ENCODE results near the gene INTS4.
"Not testable (repeated sequence)": the region's sequence is repeated elsewhere in the genome, so short reads cannot be mapped to it uniquely, and the experiment has no call there.

Gene INTS4

DNA sequence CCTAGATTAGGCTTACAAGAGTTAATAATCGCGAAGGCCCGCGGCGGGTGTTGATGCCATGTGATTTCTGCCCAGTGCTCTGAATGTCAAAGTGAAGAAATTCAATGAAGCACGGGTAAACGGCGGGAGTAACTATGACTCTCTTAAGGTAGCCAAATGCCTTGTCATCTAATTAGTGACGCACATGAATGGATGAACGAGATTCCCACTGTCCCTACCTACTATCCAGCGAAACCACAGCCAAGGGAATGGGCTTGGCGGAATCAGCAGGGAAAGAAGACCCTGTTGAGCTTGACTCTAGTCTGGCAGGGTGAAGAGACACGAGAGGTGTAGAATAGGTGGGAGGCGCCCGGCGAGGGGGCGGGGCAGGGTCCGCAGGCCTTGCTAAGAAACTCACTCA, 108.1 kb downstream of the INTS4 start:
- H3K9me3 ChIP-seq (ENCODE audit: control insufficient read depth in 5 of 5, low read length in 5 of 5): no peaks in the 10 kb centered on the region
- H3K27me3 ChIP-seq (ENCODE audit: control insufficient read depth in 5 of 5, insufficient read depth in 4 of 5, low read length in 5 of 5): no peaks in the 10 kb centered on the region
- H3K9ac ChIP-seq (ENCODE audit: low read length in 5 of 5): no peak overlapping the region
- H3K36me3 ChIP-seq (ENCODE audit: control insufficient read depth in 5 of 5, insufficient read depth in 5 of 5, low read length in 5 of 5): peaks cover 5 to 53% (median 33%) of the 10 kb centered on the region in 5 donors
- H3K27ac ChIP-seq (ENCODE audit: low read depth, low read length): no peak overlapping the region
- H3K4me3 ChIP-seq (ENCODE audit: low read depth in 1 of 5, low read length in 5 of 5): no peak overlapping the region
- peaks cover 0 to 7% (median 0%) of the 10 kb centered on the region in 5 donors for H3K4me1 ChIP-seq (ENCODE audit: control insufficient read depth in 5 of 5, insufficient read depth in 5 of 5, low read length in 5 of 5)

DNA sequence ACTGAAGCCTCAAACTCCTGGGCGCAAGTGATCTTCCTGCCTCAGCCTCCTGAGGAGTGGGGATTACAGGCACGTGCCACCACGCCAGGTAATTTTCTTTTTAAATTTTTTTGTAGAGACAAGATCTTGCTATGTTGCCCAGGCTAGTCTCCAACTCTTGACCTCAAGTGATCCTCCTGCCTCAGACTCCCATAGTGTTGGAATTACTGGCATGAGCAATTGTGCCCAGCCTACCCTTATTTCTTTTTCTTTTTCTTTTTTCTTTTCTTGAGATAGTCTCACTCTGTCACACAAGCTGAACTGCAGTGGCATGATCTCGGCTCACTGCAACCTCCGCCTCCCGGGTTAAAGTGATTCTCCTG, 109.7 kb downstream of the INTS4 start:
- Histone ChIP-seq H3K27me3 (ENCODE audit: control insufficient read depth in 5 of 5, insufficient read depth in 4 of 5, low read length in 5 of 5) (no peaks in the 10 kb centered on the region), H3K4me1 (ENCODE audit: control insufficient read depth in 5 of 5, insufficient read depth in 5 of 5, low read length in 5 of 5) (peaks cover 0 to 7% (median 0%) of the 10 kb centered on the region in 5 donors), H3K36me3 (ENCODE audit: control insufficient read depth in 5 of 5, insufficient read depth in 5 of 5, low read length in 5 of 5) (peaks cover 4 to 53% (median 32%) of the 10 kb centered on the region in 5 donors), H3K9me3 (ENCODE audit: control insufficient read depth in 5 of 5, low read length in 5 of 5) (no peaks in the 10 kb centered on the region), H3K9ac (ENCODE audit: low read length in 5 of 5) (no peak overlapping the region), H3K27ac (ENCODE audit: low read depth, low read length) (no peak overlapping the region), H3K4me3 (ENCODE audit: low read depth in 1 of 5, low read length in 5 of 5) (no peak overlapping the region)

DNA sequence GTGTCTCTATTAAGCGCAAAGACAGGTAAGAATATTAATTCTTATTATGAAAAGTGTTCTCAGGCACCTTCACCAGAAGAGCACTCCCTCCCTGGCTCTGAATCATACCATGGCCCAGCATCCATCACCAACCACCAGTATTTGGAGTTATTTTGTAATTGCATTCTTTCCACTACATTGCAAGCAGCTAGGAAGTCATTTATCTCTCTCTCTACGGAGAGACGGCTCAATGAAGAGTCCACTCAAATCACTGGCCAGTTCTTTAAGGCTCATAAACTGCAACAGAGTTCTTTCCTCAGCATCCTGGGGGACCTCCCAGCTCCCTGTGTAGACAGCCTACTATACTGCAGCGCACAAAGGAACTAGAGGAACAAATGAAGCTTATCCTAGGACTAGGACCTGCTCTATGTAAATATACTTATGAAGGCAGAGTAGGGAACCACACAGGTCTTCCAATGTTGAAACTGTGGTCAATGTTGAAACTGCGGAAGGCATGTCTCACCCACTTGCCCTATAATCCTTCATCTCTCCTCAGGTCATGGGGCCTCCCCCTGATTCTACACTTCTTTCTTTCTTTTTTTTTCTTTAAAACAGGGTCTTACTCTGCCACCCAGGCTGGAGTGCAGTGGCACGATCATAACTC, 110.2 kb downstream of the INTS4 start:
- peaks cover 0 to 7% (median 2%) of the 10 kb centered on the region in 5 donors for H3K4me1 ChIP-seq (ENCODE audit: control insufficient read depth in 5 of 5, insufficient read depth in 5 of 5, low read length in 5 of 5)
- H3K9ac ChIP-seq (ENCODE audit: low read length in 5 of 5): no peak overlapping the region
- H3K36me3 ChIP-seq (ENCODE audit: control insufficient read depth in 5 of 5, insufficient read depth in 5 of 5, low read length in 5 of 5): peaks cover 3 to 51% (median 34%) of the 10 kb centered on the region in 5 donors
- no peak overlapping the region for H3K27ac ChIP-seq (ENCODE audit: low read depth, low read length)
- no peak overlapping the region for H3K4me3 ChIP-seq (ENCODE audit: low read depth in 1 of 5, low read length in 5 of 5)
- H3K27me3 ChIP-seq (ENCODE audit: control insufficient read depth in 5 of 5, insufficient read depth in 4 of 5, low read length in 5 of 5): no peaks in the 10 kb centered on the region
- H3K9me3 ChIP-seq (ENCODE audit: control insufficient read depth in 5 of 5, low read length in 5 of 5): no peaks in the 10 kb centered on the region

- Histone ChIP-seq H3K27me3 (ENCODE audit: control insufficient read depth in 5 of 5, insufficient read depth in 4 of 5, low read length in 5 of 5) (no peaks in the 10 kb centered on the region), H3K4me3 (ENCODE audit: low read depth in 1 of 5, low read length in 5 of 5) (no peak overlapping the region), H3K4me1 (ENCODE audit: control insufficient read depth in 5 of 5, insufficient read depth in 5 of 5, low read length in 5 of 5) (peaks cover 0 to 10% (median 7%) of the 10 kb centered on the region in 5 donors), H3K36me3 (ENCODE audit: control insufficient read depth in 5 of 5, insufficient read depth in 5 of 5, low read length in 5 of 5) (peaks cover 3 to 57% (median 38%) of the 10 kb centered on the region in 5 donors), H3K9ac (ENCODE audit: low read length in 5 of 5) (no peak overlapping the region), H3K9me3 (ENCODE audit: control insufficient read depth in 5 of 5, low read length in 5 of 5) (no peaks in the 10 kb centered on the region), H3K27ac (ENCODE audit: low read depth, low read length) (no peak overlapping the region)
Observed at GRCh38 chr11:77883775-77884174, 110.7 kb downstream of the INTS4 start.

- Histone ChIP-seq H3K27ac (ENCODE audit: low read depth, low read length) (no peak overlapping the region), H3K27me3 (ENCODE audit: control insufficient read depth in 5 of 5, insufficient read depth in 4 of 5, low read length in 5 of 5) (no peaks in the 10 kb centered on the region), H3K4me1 (ENCODE audit: control insufficient read depth in 5 of 5, insufficient read depth in 5 of 5, low read length in 5 of 5) (peaks cover 0 to 13% (median 10%) of the 10 kb centered on the region in 5 donors), H3K9me3 (ENCODE audit: control insufficient read depth in 5 of 5, low read length in 5 of 5) (no peaks in the 10 kb centered on the region), H3K4me3 (ENCODE audit: low read depth in 1 of 5, low read length in 5 of 5) (no peak overlapping the region), H3K36me3 (ENCODE audit: control insufficient read depth in 5 of 5, insufficient read depth in 5 of 5, low read length in 5 of 5) (peaks cover 6 to 68% (median 46%) of the 10 kb centered on the region in 5 donors), H3K9ac (ENCODE audit: low read length in 5 of 5) (no peak overlapping the region)
Observed at GRCh38 chr11:77882396-77882795, 112.1 kb downstream of the INTS4 start.

GRCh38 chr11:77879218-77879617, 115.2 kb downstream of the INTS4 start:
- no peak overlapping the region for H3K9ac ChIP-seq (ENCODE audit: low read length in 5 of 5)
- peaks cover 18 to 78% (median 61%) of the 10 kb centered on the region in 5 donors for H3K36me3 ChIP-seq (ENCODE audit: control insufficient read depth in 5 of 5, insufficient read depth in 5 of 5, low read length in 5 of 5)
- no peak overlapping the region for H3K4me3 ChIP-seq (ENCODE audit: low read depth in 1 of 5, low read length in 5 of 5)
- no peaks in the 10 kb centered on the region for H3K9me3 ChIP-seq (ENCODE audit: control insufficient read depth in 5 of 5, low read length in 5 of 5)
- no peak overlapping the region for H3K27ac ChIP-seq (ENCODE audit: low read depth, low read length)
- H3K4me1 ChIP-seq (ENCODE audit: control insufficient read depth in 5 of 5, insufficient read depth in 5 of 5, low read length in 5 of 5): peaks cover 0 to 13% (median 10%) of the 10 kb centered on the region in 5 donors
- H3K27me3 ChIP-seq (ENCODE audit: control insufficient read depth in 5 of 5, insufficient read depth in 4 of 5, low read length in 5 of 5): no peaks in the 10 kb centered on the region

DNA sequence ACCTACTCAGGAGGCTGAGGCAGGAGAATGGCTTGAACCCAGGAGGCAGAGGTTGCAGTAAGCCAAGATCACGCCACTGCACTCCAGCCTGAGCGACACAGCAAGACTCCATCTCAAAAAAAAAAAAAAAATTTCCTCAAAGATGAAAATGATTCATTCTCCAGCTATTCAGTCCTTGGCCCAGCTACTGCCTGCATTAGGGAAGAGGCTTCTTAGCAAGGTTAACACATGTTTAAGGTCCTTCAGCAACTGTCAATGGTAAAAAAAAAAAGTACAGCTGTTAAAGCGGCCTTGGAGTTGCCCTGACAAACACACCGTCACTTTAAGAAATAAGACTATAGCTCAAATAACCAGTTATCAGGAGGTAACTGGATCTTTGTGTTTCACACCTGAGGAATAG, 116.2 kb downstream of the INTS4 start:
- H3K27ac ChIP-seq (ENCODE audit: low read depth, low read length); H3K4me3 ChIP-seq (ENCODE audit: low read depth in 1 of 5, low read length in 5 of 5); H3K9ac ChIP-seq (ENCODE audit: low read length in 5 of 5); H3K27me3 ChIP-seq (ENCODE audit: control insufficient read depth in 5 of 5, insufficient read depth in 4 of 5, low read length in 5 of 5); H3K9me3 ChIP-seq (ENCODE audit: control insufficient read depth in 5 of 5, low read length in 5 of 5): not testable (repeated sequence)
- H3K4me1 ChIP-seq (ENCODE audit: control insufficient read depth in 5 of 5, insufficient read depth in 5 of 5, low read length in 5 of 5): peaks cover 0 to 13% (median 10%) of the 10 kb centered on the region in 5 donors
- peaks cover 25 to 74% (median 56%) of the 10 kb centered on the region in 5 donors for H3K36me3 ChIP-seq (ENCODE audit: control insufficient read depth in 5 of 5, insufficient read depth in 5 of 5, low read length in 5 of 5)

GRCh38 chr11:77876045-77876444, 118.4 kb downstream of the INTS4 start:
- H3K36me3 ChIP-seq (ENCODE audit: control insufficient read depth in 5 of 5, insufficient read depth in 5 of 5, low read length in 5 of 5): peaks cover 35 to 78% (median 66%) of the 10 kb centered on the region in 5 donors

GRCh38 chr11:77874206-77874605, 120.3 kb downstream of the INTS4 start:
- Histone ChIP-seq H3K27ac (ENCODE audit: low read depth, low read length) (no peak overlapping the region), H3K4me1 (ENCODE audit: control insufficient read depth in 5 of 5, insufficient read depth in 5 of 5, low read length in 5 of 5) (peaks cover 0 to 10% (median 2%) of the 10 kb centered on the region in 5 donors), H3K4me3 (ENCODE audit: low read depth in 1 of 5, low read length in 5 of 5) (no peak overlapping the region), H3K9me3 (ENCODE audit: control insufficient read depth in 5 of 5, low read length in 5 of 5) (no peaks in the 10 kb centered on the region), H3K9ac (ENCODE audit: low read length in 5 of 5) (no peak overlapping the region), H3K27me3 (ENCODE audit: control insufficient read depth in 5 of 5, insufficient read depth in 4 of 5, low read length in 5 of 5) (no peaks in the 10 kb centered on the region), H3K36me3 (ENCODE audit: control insufficient read depth in 5 of 5, insufficient read depth in 5 of 5, low read length in 5 of 5) (peaks cover 41 to 77% (median 62%) of the 10 kb centered on the region in 5 donors)

More at GRCh38 chr11:77876045-77876444, 118.4 kb downstream of the INTS4 start:
- H3K9me3 ChIP-seq (ENCODE audit: control insufficient read depth in 5 of 5, low read length in 5 of 5): no peaks in the 10 kb centered on the region
- H3K4me3 ChIP-seq (ENCODE audit: low read depth in 1 of 5, low read length in 5 of 5): no peak overlapping the region
- H3K9ac ChIP-seq (ENCODE audit: low read length in 5 of 5): no peak overlapping the region
- no peaks in the 10 kb centered on the region for H3K27me3 ChIP-seq (ENCODE audit: control insufficient read depth in 5 of 5, insufficient read depth in 4 of 5, low read length in 5 of 5)
- peaks cover 0 to 13% (median 3%) of the 10 kb centered on the region in 5 donors for H3K4me1 ChIP-seq (ENCODE audit: control insufficient read depth in 5 of 5, insufficient read depth in 5 of 5, low read length in 5 of 5)
- H3K27ac ChIP-seq (ENCODE audit: low read depth, low read length): no peak overlapping the region

DNA sequence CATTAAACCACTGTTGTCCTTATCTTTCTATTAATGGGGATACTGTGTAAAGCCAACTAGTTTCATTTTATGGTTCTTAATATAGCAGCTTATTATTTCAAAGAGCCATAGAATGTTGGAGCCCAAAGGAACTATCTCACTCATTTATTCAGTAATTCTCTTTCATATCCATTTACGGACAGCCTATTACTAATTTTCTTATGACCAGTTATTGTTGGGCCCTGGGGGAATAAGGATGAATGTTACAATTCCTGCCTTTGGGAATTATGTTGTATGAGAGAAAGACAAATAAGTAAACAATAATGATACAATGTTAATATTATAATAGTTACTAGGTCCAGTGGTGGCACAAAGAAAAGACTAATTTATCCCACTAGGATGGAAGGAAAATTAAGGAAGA, 121.1 kb downstream of the INTS4 start:
- no peak overlapping the region for H3K9ac ChIP-seq (ENCODE audit: low read length in 5 of 5)
- H3K27me3 ChIP-seq (ENCODE audit: control insufficient read depth in 5 of 5, insufficient read depth in 4 of 5, low read length in 5 of 5): no peaks in the 10 kb centered on the region
- H3K36me3 ChIP-seq (ENCODE audit: control insufficient read depth in 5 of 5, insufficient read depth in 5 of 5, low read length in 5 of 5): peaks cover 43 to 76% (median 55%) of the 10 kb centered on the region in 5 donors
- no peak overlapping the region for H3K27ac ChIP-seq (ENCODE audit: low read depth, low read length)
- H3K4me1 ChIP-seq (ENCODE audit: control insufficient read depth in 5 of 5, insufficient read depth in 5 of 5, low read length in 5 of 5): peaks cover 0 to 1% (median 0%) of the 10 kb centered on the region in 5 donors
- H3K4me3 ChIP-seq (ENCODE audit: low read depth in 1 of 5, low read length in 5 of 5): no peak overlapping the region
- H3K9me3 ChIP-seq (ENCODE audit: control insufficient read depth in 5 of 5, low read length in 5 of 5): no peaks in the 10 kb centered on the region

Data from subcutaneous abdominal adipose tissue (tissue), 5 donors.